HepG2 (cell line): ENCODE measurements around the gene TMTC3. TPM values are rescaled to one million over a fixed set of nuclear protein-coding genes. Genes with fewer than 3 reads are reported as not detected.

Experiments used
- ATAC-seq: fragments of 200-7000 bp; cut with Tn5 transposase; 3 replicates; pipeline ENCODE4 v1.9.1; 2020; ENCODE audit warnings: mild to moderate bottlenecking, moderate library complexity
- BruUV-seq: library from RNA; stranded (reverse); fragments of 400-500 nt; replicated peaks from 2 replicates; lab custom pipeline; 2021; lab: Mats Ljungman, UMichigan
- CTCF ChIA-PET: fragments of 300-600 bp; formaldehyde crosslinking; extraction: SDS; loops from one replicate; lab custom pipeline; 2021; ENCODE audit warnings: low total read pairs, inconsistent platforms, low intra/inter-chr PET ratio; lab: Yijun Ruan, JAX
- POLR2A ChIA-PET: fragments of 350-600 bp; sonication (Branson Sonifier 250); formaldehyde crosslinking; loops from one replicate; lab custom pipeline; 2020; ENCODE audit warnings: antibody characterized with exemption, inconsistent platforms; lab: Yijun Ruan, JAX
- DNase-seq: peaks from one replicate; pipeline ENCODE4 v3.0.0-alpha.2; 2015; ENCODE audit warnings: low spot score
- FAIRE-seq: peaks from 3 replicates; lab custom pipeline; 2011; peaks lifted over from hg19 to GRCh38; lab: Jason Lieb, UNC
- H2AFZ ChIP-seq: one replicate; pipeline ENCODE4 v1.6.1; 2011; ENCODE audit warnings: low read length, inconsistent platforms
- H3K27ac ChIP-seq: fragments of 300-600 bp; 3 replicates; pipeline ENCODE4 v1.8.0; 2011; ENCODE audit warnings: mixed run types, mild to moderate bottlenecking, mixed read lengths, low read length, inconsistent platforms; ENCODE audit not compliant: insufficient read depth; ENCODE audit errors: extremely low read length
- H3K27me3 ChIP-seq, 2 experiments: fragments of 200-600 bp in 1 of 2; 2 replicates in 1 of 2; 3 replicates in 1 of 2; pipeline versions ENCODE4 v1.6.0 to v1.8.0; 2011; ENCODE audit warnings: low read length in 2 of 2, mild to moderate bottlenecking in 2 of 2, moderate library complexity in 2 of 2, inconsistent platforms in 1 of 2; ENCODE audit not compliant: insufficient read depth in 2 of 2, control insufficient read depth in 1 of 2
- H3K36me3 ChIP-seq, 2 experiments: fragments of 200-600 bp in 1 of 2; replicated peaks in 1 of 2; 2 replicates in 1 of 2; 3 replicates in 1 of 2; pipeline versions ENCODE4 v1.5.1 to v1.8.0; 2011; ENCODE audit warnings: low read length in 2 of 2, inconsistent platforms in 1 of 2; ENCODE audit not compliant: insufficient read depth in 2 of 2, control insufficient read depth in 1 of 2
- H3K4me1 ChIP-seq: 2 replicates; pipeline ENCODE4 v1.5.1; 2012; ENCODE audit warnings: low read length, inconsistent platforms; ENCODE audit not compliant: insufficient read depth
- H3K4me2 ChIP-seq: 2 replicates; pipeline ENCODE4 v1.6.0; 2011; ENCODE audit warnings: low read depth, low read length, inconsistent platforms
- H3K4me3 ChIP-seq, 3 experiments: fragments of 200-600 bp in 1 of 3; sonication (generic), shearing (Covaris generic) in 1 of 3; replicated peaks in 1 of 3; 2 replicates each; pipeline ENCODE4 v1.5.1; 2011 to 2016; ENCODE audit warnings: low read length in 3 of 3, inconsistent platforms in 2 of 3, low read depth in 2 of 3, mild to moderate bottlenecking in 2 of 3, control low read depth in 1 of 3, mixed read lengths in 1 of 3; ENCODE audit not compliant: insufficient read depth in 1 of 3
- H3K79me2 ChIP-seq: one replicate; pipeline ENCODE4 v1.6.1; 2011; ENCODE audit warnings: low read length, inconsistent platforms; ENCODE audit not compliant: insufficient read depth
- H3K9ac ChIP-seq: 2 replicates; pipeline ENCODE4 v1.6.0; 2011; ENCODE audit warnings: mild to moderate bottlenecking, low read depth, low read length, inconsistent platforms; ENCODE audit not compliant: insufficient read depth
- H3K9me3 ChIP-seq: 2 replicates; pipeline ENCODE4 v1.5.1; 2012; ENCODE audit warnings: mild to moderate bottlenecking, low read length
- H4K20me1 ChIP-seq: 2 replicates; pipeline ENCODE4 v1.6.0; 2011; ENCODE audit warnings: inconsistent platforms, mild to moderate bottlenecking, low read length, moderate library complexity; ENCODE audit not compliant: insufficient read depth
- ARNTL ChIP-seq: sonication (generic); formaldehyde crosslinking; IDR thresholded peaks from 2 replicates; pipeline ENCODE4 v1.4.0; 2020; ENCODE audit warnings: mild to moderate bottlenecking, missing genetic modification reagents
- HMG20B ChIP-seq: conservative IDR thresholded peaks from 2 replicates; pipeline ENCODE4 v1.6.1; 2016; ENCODE audit warnings: missing genetic modification reagents, missing compliant biosample characterization
- MTF2 ChIP-seq: sonication (generic); formaldehyde crosslinking; IDR thresholded peaks from 2 replicates; pipeline ENCODE4 v1.5.0; 2020; ENCODE audit warnings: missing genetic modification reagents, borderline replicate concordance
- NFKB2 ChIP-seq: sonication (generic); formaldehyde crosslinking; IDR thresholded peaks from 2 replicates; pipeline ENCODE4 v1.4.0; 2020; ENCODE audit warnings: missing genetic modification reagents, borderline replicate concordance
- PRMT3 ChIP-seq: sonication (generic); formaldehyde crosslinking; IDR thresholded peaks from 2 replicates; pipeline ENCODE4 v1.8.1; 2022; ENCODE audit warnings: low read depth, mild to moderate bottlenecking, moderate library complexity, missing genetic modification reagents, borderline replicate concordance
- RAD21 ChIP-seq: fragments of 450-650 bp; formaldehyde crosslinking; IDR thresholded peaks from 2 replicates; pipeline ENCODE4 v1.5.0; 2020; ENCODE audit warnings: mild to moderate bottlenecking
- RORA ChIP-seq: sonication (generic); formaldehyde crosslinking; IDR thresholded peaks from 2 replicates; pipeline ENCODE4 v1.5.0; 2020; ENCODE audit warnings: mild to moderate bottlenecking, missing genetic modification reagents, moderate library complexity
- SCMH1 ChIP-seq: sonication (generic); formaldehyde crosslinking; IDR thresholded peaks from 2 replicates; pipeline ENCODE4 v1.9.0; 2021; ENCODE audit warnings: missing genetic modification reagents, mild to moderate bottlenecking, borderline replicate concordance
- SETDB1 ChIP-seq: sonication (generic); formaldehyde crosslinking; IDR thresholded peaks from 2 replicates; pipeline ENCODE4 v1.5.1; 2020; ENCODE audit warnings: missing genetic modification reagents, mild to moderate bottlenecking, borderline replicate concordance
- SOX6 ChIP-seq, 2 experiments: fragments of 450-650 bp in 1 of 2; sonication (generic) in 1 of 2; formaldehyde crosslinking in 1 of 2; IDR thresholded peaks; 2 replicates each; pipeline versions ENCODE4 v1.4.0 to v1.6.1; 2017 to 2020; ENCODE audit warnings: antibody characterized with exemption in 1 of 2, mild to moderate bottlenecking in 1 of 2, missing genetic modification reagents in 1 of 2
- TP53 ChIP-seq: sonication (generic); formaldehyde crosslinking; conservative IDR thresholded peaks from 2 replicates; pipeline ENCODE4 v1.4.0; 2020; ENCODE audit warnings: missing genetic modification reagents
- ZNF12 ChIP-seq: sonication (generic); formaldehyde crosslinking; IDR thresholded peaks from 2 replicates; pipeline ENCODE4 v1.5.0; 2020; ENCODE audit warnings: missing genetic modification reagents
- ZNF180 ChIP-seq: sonication (generic); formaldehyde crosslinking; IDR thresholded peaks from 2 replicates; pipeline ENCODE4 v1.4.0; 2020; ENCODE audit warnings: low read depth, missing genetic modification reagents, borderline replicate concordance
- ZNF296 ChIP-seq: sonication (generic); formaldehyde crosslinking; conservative IDR thresholded peaks from 2 replicates; pipeline ENCODE4 v1.5.0; 2020; ENCODE audit warnings: mild to moderate bottlenecking, missing genetic modification reagents
- ZNF431 ChIP-seq: sonication (generic); formaldehyde crosslinking; IDR thresholded peaks from 2 replicates; pipeline ENCODE4 v1.9.0; 2022; ENCODE audit warnings: missing genetic modification reagents, low read depth, mild to moderate bottlenecking, borderline replicate concordance
- WGBS: methylation state at CpG from one replicate; pipeline ENCODE4 v1.1.6; 2017; ENCODE audit warnings: low lambda C conversion rate; 5-methylcytosine and 5-hydroxymethylcytosine counted together
- in situ Hi-C: cut with HindIII; loops from 2 replicates; pipeline ENCODE4 v1.10.0; 2017; ENCODE audit warnings: low pct_unique_long_range_greater_than_20kb; ENCODE audit not compliant: extremely low pct_ligation_motif_present
- intact Hi-C: fragments of 100-400 bp; cut with micrococcal nuclease; formaldehyde crosslinking; loops from one replicate; pipeline ENCODE4 v1.10.0; 2022; ENCODE audit not compliant: unreplicated experiment
- polyA plus RNA-seq, 8 experiments: library from polyadenylated mRNA; depleted of rRNA in 3 of 8; stranded (reverse) in 7 of 8; unstranded in 1 of 8; fragments of >200 nt; fragmentation: Illumina TruSeq in 4 of 8; extraction: Trizol in 4 of 8; gene quantifications; 2 replicates each; pipeline versions ENCODE4 v1.2.1 to v1.2.3, GENCODE V29; 2011 to 2016; ENCODE audit warnings: low read depth in 4 of 8, missing spikeins in 1 of 8, mixed read lengths in 1 of 8; ENCODE audit not compliant: insufficient read depth in 1 of 8
- total RNA-seq, 5 experiments: library from RNA; depleted of rRNA; stranded (reverse); fragments of >200 nt; fragmentation: Illumina TruSeq; extraction: Trizol; gene quantifications; 2 replicates each; pipeline ENCODE4 v1.2.3, GENCODE V29; 2016; ENCODE audit warnings: low read depth in 1 of 5
- TF ChIP-seq, protein P1 (sequence below): sonication (generic); formaldehyde crosslinking; IDR thresholded peaks from 2 replicates; pipeline ENCODE4 v1.8.0; 2022; ENCODE audit warnings: missing genetic modification reagents, low read depth, mild to moderate bottlenecking, borderline replicate concordance

Gene TMTC3
- total and polyA plus RNA-seq, 2 of the 13 experiments (the other 11 are each of a cell fraction or from before 2014, with no cell fraction given): 6.3 to 22.5 TPM

DNA sequence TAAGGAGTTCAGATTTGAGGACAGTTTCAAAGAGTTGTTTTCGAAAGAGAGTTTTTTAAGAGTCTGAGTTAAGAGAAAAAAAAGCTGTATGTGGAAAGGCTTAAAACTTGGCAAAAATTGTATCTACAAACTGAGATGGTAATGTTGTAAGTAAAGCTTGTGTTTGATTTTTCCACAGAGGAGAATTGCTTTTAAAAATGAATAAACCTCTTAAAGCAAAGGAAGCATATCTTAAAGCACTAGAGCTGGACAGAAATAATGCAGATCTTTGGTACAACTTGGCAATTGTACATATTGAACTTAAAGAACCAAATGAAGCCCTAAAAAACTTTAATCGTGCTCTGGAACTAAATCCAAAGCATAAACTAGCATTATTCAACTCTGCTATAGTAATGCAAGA, 50.3 kb downstream of the TMTC3 start:
- H3K27ac ChIP-seq: no peak overlapping the region
- no peaks in the 10 kb centered on the region for H3K27me3 ChIP-seq
- no peak overlapping the region for H3K4me3 ChIP-seq
- no peak for ATAC-seq
- no peak overlapping the region for H3K9ac ChIP-seq
- no peak for FAIRE-seq
- in situ Hi-C loops: no loop called here
- no TSS peak for BruUV-seq
- no peak for DNase-seq
- WGBS: 98% methylated on average over 2 of the region's 2 CpGs
- ChIA-PET POLR2A (no interaction called here), CTCF (no interaction called here)
- H3K36me3 ChIP-seq: peaks cover 0 to 5% of the 10 kb centered on the region in 2 experiments; a peak in 3 of 5 replicates
- H4K20me1 ChIP-seq: no peaks in the 10 kb centered on the region
- H2AFZ ChIP-seq: no peak overlapping the region
- no peak overlapping the region for H3K4me2 ChIP-seq
- no peaks in the 10 kb centered on the region for H3K4me1 ChIP-seq
- H3K79me2 ChIP-seq: no peaks in the 10 kb centered on the region
- TF ChIP-seq PRMT3 (CRISPR knock-in tag): no peak
- no peak for TF ChIP-seq RAD21
- no peak for TF ChIP-seq ARNTL (CRISPR knock-in tag)
- TF ChIP-seq ZNF296: no peak
- no peak for TF ChIP-seq SOX6 (IDR thresholded peaks at IDR 0.05)
- no peak for TF ChIP-seq SOX6 (CRISPR knock-in tag; IDR thresholded peaks at IDR 0.05)
- TF ChIP-seq HMG20B (CRISPR knock-in tag): no peak
- TF ChIP-seq ZNF431 (CRISPR knock-in tag): no peak
- no peak for TF ChIP-seq ZNF180 (CRISPR knock-in tag)
- no peak for TF ChIP-seq ZNF12 (CRISPR knock-in tag)
- no peak for TF ChIP-seq TP53 (CRISPR knock-in tag)
- TF ChIP-seq, protein P1, sequence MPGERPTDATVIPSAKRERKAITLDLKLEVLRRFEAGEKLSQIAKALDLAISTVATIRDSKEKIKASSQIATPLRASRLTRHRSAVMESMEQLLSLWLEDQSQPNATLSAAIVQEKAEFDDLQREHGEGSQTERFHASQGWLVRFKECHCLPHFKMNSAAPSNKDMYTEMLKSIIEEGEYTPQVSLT (CRISPR knock-in tag): no peak
- TF ChIP-seq NFKB2 (CRISPR knock-in tag): no peak
- TF ChIP-seq MTF2 (CRISPR knock-in tag): no peak
- TF ChIP-seq RORA (CRISPR knock-in tag): no peak
- TF ChIP-seq SCMH1: no peak
- TF ChIP-seq SETDB1 (CRISPR knock-in tag): no peak
- intact Hi-C loops: no loop called here
- no peaks in the 10 kb centered on the region for H3K9me3 ChIP-seq
